ENCODE measurements around the gene PDE4B. TPM values are rescaled to one million over a fixed set of nuclear protein-coding genes. Genes with fewer than 3 reads are reported as not detected.

PDE4B gene
- total RNA-seq (10 to 100 TPM in 7 of 10 donors, 1 to 10 TPM in 3; 6.3 to 63.2 (median 17.9) TPM), polyA plus RNA-seq (10 to 100 TPM in 1 of 2 donors, 1 to 10 TPM in 1; 2.0 to 13.5 TPM)
- long read RNA-seq, donor 1, transcript PDE4B-203 (10 exons, 3,982 nt) = major isoform, 6 of 17 reads
- long read RNA-seq, donor 1, partial matches to known transcripts = 1 of 17 reads
- long read RNA-seq, donor 1, other reads (novel, unspliced or antisense) = 10 of 17 reads
- long read RNA-seq, donor 2, partial matches to known transcripts = 1 of 3 reads
- long read RNA-seq, donor 2, other reads (novel, unspliced or antisense) = 2 of 3 reads
- long read RNA-seq, donor 3, transcript PDE4B-203 (10 exons, 3,982 nt) = major isoform, 33 of 68 reads
- long read RNA-seq, donor 3, partial matches to known transcripts = 6 of 68 reads
- long read RNA-seq, donor 3, other reads (novel, unspliced or antisense) = 29 of 68 reads

DNA sequence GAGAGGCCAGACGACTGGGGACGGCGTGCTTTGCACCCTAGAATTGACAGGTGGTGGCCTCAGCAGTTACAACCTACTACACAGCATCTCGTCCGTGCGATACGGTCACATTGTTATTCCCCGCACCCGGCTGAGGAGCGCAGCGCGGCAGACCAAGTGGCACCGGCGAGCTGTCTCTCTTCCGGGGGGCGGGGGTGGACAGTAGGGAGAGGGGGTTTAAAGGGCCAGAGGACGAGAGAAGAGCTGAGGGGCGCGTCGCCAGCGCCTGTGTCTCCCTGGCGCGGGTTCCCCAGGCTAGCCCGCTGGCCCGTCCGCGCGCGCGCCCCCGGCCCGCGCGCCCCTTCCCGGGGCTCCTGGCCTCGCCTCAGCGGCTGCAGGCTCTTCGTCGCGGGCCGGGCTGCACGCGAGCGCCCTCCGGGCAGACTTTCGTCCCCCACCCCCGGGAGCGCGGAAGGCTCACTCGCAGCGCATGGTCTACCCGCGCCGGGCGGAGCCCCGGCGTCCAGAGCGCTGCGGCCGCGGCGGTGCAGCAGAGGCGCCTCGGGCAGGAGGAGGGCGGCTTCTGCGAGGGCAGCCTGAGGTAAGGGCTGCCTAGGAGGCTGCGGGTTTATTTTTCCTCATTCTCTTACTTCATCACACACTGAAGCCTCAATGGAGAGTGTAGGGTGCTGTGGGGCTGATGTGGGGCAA lies at the start of gene PDE4B:
PDE4B (plus strand) TSS at position 227 of the 690 bp plus-strand sequence.
- peak within 1 kb of the TSS in 1 of 10 donors; percentile 50 for H3K27ac ChIP-seq
- H3K36me3 ChIP-seq = no peaks in the 10 kb centered on the region
- DNase-seq (peak in 1 of 2 donors; percentile 17), ATAC-seq (peak in 2 of 8 donors; percentile 22 to 57)
- peaks cover 0 to 25% (median 13%) of the 10 kb centered on the region in 11 donors for H3K9me3 ChIP-seq
- 1% methylated on average over 57 to 67 of the region's 67 CpGs for WGBS, 2 donors
- peaks cover 0 to 14% (median 0%) of the 10 kb centered on the region in 9 donors for H3K4me1 ChIP-seq
- peak within 1 kb of the TSS in 9 of 10 donors; percentile 7 to 51 (median 30) for H3K4me3 ChIP-seq
- TF ChIP-seq, protein P1, sequence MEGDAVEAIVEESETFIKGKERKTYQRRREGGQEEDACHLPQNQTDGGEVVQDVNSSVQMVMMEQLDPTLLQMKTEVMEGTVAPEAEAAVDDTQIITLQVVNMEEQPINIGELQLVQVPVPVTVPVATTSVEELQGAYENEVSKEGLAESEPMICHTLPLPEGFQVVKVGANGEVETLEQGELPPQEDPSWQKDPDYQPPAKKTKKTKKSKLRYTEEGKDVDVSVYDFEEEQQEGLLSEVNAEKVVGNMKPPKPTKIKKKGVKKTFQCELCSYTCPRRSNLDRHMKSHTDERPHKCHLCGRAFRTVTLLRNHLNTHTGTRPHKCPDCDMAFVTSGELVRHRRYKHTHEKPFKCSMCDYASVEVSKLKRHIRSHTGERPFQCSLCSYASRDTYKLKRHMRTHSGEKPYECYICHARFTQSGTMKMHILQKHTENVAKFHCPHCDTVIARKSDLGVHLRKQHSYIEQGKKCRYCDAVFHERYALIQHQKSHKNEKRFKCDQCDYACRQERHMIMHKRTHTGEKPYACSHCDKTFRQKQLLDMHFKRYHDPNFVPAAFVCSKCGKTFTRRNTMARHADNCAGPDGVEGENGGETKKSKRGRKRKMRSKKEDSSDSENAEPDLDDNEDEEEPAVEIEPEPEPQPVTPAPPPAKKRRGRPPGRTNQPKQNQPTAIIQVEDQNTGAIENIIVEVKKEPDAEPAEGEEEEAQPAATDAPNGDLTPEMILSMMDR (IDR thresholded peaks at IDR 0.05) = no peak
- intact Hi-C loops (cut with DNase I) = loop anchor here in 1 of 10 donors (1.0 kb wide), 1 partner anchor 44 kb away; no protein-coding TSS in a partner anchor
- H3K27me3 ChIP-seq = peaks cover 0 to 60% (median 47%) of the 10 kb centered on the region in 7 donors

- ATAC-seq (no peak), DNase-seq (no peak)
- peaks cover 0 to 33% (median 5%) of the 10 kb centered on the region in 11 donors for H3K9me3 ChIP-seq
- TF ChIP-seq, protein P1 (IDR thresholded peaks at IDR 0.05) = no peak
- no peaks in the 10 kb centered on the region for H3K4me1 ChIP-seq
- no peaks in the 10 kb centered on the region for H3K36me3 ChIP-seq
- WGBS, 2 donors = 93 to 96% methylated on average over 1 of the region's 1 CpG
- H3K27ac ChIP-seq = no peak overlapping the region
- H3K27me3 ChIP-seq = peaks cover 0 to 4% (median 0%) of the 10 kb centered on the region in 7 donors
- intact Hi-C loops (cut with DNase I) = no loop called here
- H3K4me3 ChIP-seq = no peak overlapping the region
Measured at GRCh38 chr1:65744731-65745130, 48.0 kb upstream of the PDE4B start.

DNA sequence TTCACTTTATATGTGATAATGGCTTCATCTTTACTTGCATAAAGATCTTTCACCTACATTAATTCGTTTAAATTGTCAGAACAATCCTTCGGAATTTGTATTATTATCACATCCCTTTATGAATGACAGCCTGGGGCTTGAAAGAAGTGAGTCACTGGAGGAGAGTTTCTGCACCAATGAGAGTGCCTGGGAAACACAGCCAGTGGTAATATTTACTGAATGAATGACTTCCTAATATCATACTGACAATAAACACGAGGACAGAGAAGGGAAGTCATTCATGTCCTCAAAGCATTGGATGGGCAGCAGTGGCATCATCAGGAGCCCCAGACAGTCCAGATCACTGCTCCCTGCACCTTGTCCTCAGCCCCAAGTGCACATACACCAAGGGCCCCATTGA lies 40.7 kb upstream of the PDE4B start:
- ATAC-seq = no peak
- Histone ChIP-seq H3K9me3 (no peaks in the 10 kb centered on the region), H3K27ac (no peak overlapping the region), H3K4me1 (peaks cover 0 to 6% (median 0%) of the 10 kb centered on the region in 9 donors), H3K36me3 (no peaks in the 10 kb centered on the region), H3K4me3 (no peak overlapping the region), H3K27me3 (no peaks in the 10 kb centered on the region)
- intact Hi-C loops (cut with DNase I) = no loop called here
- TF ChIP-seq, protein P1 (IDR thresholded peaks at IDR 0.05) = no peak
- DNase-seq = no peak
- WGBS, 2 donors = 48 to 70% methylated on average over 3 of the region's 3 CpGs

GRCh38 chr1:65756616-65757015 lies 36.1 kb upstream of the PDE4B start:
- no peak for DNase-seq
- H3K4me3 ChIP-seq = no peak overlapping the region
- H3K4me1 ChIP-seq = peaks cover 0 to 6% (median 0%) of the 10 kb centered on the region in 9 donors
- no peaks in the 10 kb centered on the region for H3K36me3 ChIP-seq
- ATAC-seq = no peak
- no peak overlapping the region for H3K27ac ChIP-seq
- TF ChIP-seq, protein P1 (IDR thresholded peaks at IDR 0.05) = no peak
- H3K9me3 ChIP-seq = no peaks in the 10 kb centered on the region
- intact Hi-C loops (cut with DNase I) = no loop called here
- H3K27me3 ChIP-seq = peaks cover 0 to 3% (median 0%) of the 10 kb centered on the region in 7 donors
